RKO (cell line): ENCODE data around the gene CASZ1.

Source experiments
- DNase-seq: peaks from one replicate; pipeline ENCODE4 v3.0.0-alpha.2; 2016; ENCODE audit warnings: low spot score

CASZ1 gene

DNA sequence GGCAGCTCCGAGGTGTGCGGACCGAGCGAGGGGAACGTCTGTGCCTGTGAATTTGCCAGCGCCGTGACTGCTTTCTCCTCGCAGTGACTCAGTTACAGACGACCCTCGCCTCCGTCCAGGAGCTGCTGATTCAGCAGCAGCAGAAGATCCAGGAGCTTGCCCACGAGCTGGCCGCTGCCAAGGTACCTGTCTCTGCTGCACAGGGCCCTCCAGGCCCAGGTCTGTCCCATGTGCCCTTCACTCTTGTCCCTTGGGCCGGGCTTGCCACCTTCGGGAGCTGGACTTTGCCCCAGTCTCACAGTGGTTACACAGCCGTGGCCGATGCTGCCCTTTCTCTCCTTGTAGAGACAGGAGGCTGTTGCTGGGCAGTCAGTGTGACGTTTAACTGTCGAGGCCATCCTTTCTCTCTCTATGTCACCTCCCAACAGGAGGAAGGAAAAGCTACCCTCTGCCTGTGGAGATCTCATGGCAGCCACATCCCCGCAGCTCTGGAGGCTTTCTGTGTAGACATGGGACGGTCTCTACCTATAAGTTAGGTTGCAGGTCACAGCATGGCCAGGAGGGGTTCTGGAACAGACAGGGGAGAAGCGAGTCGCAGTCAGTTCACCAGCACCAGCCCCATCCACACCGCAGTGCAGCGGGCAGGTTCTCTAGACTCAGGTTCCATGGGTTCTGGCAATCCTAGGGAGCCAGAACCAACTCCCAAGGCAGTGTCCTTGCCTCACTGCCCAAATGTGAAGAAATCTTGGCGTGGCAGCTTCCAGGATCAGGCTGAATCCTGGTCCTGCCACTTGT lies 172.0 kb downstream of the CASZ1 start:
- DNase-seq, result no peak

DNA sequence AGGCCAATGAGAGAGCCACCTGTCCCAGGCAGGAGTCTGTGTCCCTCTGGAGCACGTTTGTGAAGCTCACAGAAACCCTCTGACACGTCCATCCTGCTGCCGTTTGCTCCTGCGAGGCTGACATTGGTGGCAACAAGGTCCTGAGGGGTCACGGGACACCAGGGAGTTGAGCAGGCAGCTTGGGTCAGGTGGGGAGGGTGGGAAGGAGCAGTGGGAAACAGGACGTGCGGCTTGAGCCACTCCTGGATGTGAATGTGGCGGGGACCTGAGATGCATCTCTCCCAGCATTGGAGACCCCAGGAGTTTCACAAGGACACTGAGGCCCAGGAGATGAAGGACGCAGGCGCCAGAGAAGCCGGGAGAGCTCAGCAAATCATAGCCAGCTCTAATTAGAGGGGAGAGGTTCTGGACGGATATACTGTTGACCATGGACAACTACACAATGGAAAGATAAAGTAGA lies 172.7 kb downstream of the CASZ1 start:
- DNase-seq, result no peak

DNA sequence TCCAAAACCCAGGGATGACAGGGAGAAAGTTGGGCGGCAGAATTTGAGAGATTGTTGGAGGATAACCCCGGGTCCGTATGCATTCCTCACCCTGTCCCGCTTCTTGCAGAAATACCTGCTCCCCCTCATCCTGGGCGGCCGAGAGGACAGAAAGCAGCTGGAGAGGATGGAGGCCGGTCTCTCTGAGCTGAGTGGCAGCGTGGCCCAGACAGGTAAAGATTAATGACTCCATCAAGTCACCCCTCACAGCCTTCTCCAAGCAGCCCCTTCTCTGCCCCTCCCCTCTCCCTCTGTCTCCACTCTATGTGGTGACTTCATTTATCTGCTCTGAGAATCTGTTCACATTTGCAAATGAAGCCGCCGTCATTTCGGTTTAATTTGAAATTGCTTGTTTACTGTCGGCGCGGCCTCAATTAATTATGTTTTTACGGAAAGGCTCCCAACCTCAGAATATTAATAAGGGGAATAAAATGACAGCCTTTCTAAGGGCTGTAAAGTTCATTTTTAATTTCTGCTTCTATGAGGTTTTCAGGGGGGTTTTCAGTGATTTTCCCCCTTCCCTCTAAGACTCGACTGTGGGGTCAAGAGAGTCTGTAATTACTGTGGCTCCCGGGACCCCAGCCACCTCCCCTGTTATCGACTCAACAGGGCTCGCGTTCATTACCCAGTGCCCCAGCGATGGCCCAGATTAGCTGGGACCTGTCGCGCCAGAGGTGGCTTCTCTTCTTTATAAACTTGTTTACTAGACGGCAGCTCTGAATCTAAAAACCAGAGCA lies 173.3 kb downstream of the CASZ1 start:
- DNase-seq, result no peak

DNA sequence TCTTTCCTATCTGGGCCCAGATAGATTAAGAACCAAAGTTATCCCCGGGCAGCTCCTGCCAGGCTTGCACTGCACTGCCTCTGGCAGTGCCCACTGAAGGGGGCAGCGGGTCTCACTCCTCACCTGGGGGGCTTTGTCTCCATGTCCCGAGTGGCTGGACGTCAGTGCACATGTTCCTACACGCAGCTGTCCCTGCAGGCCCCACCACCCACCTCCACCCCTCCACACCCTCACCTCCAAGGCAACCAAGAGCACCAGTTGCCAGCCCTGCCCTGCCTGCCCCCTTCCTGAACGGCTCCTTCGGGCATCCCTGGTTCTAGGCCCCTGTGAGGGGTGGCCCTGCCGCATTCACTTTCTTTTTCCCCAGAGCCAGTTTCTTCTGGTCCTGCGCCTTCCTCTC lies 174.5 kb downstream of the CASZ1 start:
- no peak for DNase-seq

DNA sequence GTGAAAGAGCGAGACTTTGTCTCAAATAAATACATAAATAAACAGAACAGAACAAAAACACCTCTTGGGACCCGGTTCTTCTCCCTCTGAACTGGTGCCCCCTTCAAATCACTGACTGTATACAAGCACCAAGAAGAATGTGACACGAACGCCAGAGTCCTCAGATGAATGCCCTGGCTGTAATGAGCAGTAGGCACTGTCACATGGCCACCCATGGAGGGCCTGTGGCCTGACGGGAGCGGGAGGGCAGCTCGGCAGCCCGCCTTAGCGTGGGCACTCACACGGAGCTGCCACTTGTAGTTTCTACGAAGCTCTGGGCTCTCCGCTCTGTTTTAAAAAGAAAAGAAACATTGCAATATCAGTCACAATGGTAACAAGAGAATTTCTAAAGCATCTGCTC lies 175.7 kb downstream of the CASZ1 start:
- no peak for DNase-seq

DNA sequence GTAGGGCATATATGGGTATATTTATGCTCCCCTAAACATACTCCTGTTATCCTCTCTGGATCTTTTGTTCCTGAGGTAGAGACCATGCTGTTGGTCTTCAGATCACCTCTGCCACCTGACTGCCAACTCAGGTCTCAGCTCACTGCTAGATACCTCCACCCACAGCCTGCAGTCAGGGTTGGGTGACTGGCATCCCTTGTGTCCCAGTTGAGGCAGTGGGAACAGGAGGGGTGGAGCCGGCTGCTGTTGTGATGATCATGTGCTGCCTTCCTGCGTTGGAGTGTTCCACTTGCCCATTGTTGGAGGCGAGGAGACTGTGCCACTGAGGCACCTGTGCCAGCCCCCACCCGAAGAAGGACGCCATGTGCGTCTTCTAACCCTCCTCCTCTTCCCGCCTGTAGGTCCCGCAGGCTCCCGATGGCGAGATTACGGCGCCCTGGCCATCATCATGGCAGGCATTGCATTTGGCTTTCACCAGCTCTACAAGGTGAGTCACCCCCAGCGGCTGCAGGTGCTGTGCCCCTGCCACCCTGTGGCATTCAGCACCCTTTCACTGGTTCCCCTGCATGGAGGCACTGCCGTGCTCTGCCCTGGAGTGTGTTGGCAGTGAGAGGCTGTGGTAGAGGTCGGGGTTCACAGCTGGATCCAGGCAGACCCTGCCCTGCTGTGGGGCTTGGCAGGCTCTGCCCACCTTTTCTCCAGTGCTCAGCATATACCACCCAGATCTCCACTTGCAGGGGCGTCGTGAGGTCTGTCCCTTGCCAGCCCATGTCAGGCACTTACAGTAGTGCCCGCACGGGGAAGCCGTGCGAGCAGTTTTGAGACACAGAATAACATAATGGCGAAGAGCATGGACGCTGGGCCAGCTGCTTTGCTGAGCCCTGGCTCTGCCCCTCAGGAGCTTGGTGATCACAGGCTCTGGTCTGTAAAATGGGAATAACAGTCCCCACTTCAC lies 178.2 kb downstream of the CASZ1 start:
- no peak for DNase-seq

DNA sequence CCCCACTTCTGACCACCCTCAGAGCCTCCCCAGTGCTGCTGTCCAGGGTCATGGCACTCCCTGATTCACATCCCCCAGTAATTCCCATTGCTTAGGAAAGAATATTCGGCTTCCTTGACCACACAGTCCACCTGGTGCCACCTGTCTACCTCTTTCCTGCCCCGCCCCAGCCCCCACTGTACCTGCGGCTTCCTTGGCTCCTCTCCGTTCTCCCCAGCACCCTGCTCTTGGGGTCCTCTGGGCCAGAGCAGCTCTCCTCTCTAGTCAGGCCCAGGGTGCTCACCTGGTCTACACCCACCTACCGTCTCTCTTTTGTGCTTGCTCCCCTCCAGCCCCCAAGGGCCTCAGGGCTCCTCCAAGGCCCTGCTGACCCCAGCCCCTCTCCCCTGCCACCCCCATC lies 179.1 kb downstream of the CASZ1 start:
- DNase-seq, result no peak

DNA sequence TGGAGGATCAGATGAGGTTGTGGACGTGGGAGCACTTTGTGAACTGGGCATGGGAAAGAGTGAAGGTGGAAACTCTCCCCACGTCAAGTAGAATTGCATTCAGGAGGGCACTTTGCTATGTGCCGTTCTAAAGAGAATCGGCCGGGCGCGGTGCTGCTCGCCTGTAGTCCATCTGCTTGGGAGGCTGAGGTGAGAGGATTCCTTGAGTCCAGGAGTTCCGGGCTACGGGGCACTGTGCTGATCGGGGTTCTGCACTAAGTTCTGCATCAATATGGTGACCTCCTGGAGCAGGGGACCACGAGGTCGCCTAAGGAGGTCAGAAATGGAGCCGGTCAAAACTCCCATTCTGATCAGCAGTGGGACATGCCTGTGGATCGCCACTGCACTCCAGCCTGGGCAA lies 179.8 kb downstream of the CASZ1 start:
- no peak for DNase-seq

DNA sequence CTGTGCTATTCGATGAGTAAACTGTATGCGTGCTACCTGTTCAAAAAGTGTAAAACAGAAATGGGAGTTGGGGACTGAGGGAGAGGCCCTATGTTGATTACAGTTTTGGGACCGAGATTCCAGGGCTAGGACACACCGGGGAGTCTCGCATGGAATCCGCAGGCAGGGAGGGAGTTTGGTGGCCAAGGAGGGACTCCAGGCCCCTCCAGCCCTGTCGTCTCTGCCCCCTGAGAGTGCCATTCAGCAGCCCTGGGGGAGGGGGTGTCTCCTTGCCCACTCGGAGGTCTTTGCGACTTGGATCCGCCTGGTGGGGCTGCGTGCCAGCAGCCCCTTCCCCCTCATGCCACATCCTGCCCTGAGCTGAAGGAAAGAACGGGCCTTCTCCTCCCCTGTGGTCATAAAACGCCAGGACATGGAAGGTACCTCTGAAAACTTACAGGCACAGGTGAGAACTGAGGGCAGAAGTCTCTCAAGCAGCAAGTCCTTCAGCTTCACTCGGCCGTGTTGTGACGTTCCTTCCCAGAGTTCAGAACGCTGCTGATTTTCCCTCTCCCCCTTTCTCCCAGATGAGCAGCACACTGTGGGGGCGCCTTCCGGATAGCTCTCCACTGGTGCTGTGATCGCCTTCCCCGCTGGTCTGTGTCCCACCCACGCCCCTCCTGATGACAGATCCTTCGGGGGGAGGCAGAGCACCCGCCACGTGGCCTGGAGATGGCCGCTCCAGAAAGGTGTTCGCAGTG lies 180.3 kb downstream of the CASZ1 start:
- no peak for DNase-seq

DNA sequence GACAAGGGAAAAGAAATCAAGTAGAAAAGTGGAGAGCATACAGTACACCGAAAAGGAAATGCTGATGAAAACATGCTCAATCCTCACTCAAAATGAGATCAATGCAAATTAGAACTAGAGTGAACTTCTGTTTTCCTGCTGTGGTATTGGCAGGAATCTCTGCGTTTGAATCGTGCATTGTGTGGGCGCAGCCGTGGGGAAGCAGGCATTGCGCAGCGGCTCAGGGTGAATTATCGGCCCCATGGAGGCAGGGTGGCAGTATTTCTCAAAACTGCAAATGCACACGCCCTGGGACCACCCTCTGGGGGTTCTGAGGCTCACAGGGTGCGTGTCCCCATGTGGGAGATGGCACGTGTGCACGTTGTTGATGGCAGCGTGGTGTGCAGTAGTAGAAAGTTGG lies 181.1 kb downstream of the CASZ1 start:
- no peak for DNase-seq

DNA sequence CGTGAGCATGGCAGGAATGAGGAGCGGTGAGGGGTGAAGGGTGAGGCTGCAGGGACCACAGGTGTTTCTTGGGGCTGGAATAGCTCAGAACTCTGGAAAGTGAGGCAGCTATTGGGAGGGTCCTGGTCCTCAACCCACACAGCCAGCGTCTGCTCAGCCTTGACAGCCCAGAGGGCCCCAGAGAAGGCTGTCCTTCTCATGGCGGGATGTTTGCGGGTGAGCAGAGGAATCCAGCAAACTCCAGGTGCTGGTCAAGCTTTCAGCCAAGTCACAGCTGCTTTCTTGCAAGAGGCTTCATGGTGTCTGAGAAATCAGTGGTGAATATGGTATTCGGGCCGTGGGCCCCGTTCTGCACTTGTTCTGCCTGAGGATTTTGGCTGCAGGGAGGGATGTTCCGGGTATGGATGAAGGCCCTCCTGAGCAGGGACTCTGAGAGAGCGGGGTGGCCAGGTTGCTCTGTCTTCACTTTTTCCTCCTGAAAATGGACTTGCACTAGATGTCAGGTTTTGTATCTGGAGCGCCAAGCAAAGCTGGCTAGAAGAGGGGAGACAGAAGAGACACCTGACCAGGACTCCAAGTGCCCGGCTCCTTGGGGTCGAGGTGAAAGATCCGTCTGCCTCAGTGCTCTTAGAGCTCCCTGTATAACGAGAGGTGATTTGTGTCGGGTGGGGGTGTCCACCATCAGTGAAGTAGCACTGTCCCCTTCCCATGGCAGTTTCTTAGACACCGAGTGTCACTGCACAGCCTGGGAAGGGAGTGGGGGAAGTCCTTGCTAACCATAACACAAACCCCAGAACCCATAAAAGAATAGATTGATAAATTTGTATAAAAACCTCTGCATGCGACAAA lies 181.8 kb downstream of the CASZ1 start:
- DNase-seq, result no peak

DNA sequence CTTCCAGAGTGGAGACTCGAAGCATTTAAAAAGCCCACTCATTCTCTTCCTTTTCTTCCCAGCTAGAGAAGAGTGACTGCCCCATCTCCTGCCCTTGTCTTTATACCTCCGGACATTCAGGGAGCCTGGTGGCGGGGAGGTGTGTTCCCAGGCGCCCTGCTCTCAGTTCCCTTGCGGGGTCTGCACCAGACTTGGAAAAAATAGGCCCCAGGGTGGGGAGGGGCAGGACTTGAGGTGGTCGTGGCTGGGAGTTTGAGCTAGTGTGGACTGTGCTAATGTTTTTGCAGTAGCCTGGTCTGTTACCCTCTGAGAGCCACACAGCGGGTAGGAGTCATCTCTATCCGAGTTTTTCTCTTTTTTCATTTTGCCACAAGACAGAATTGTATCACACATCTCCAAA lies 182.6 kb downstream of the CASZ1 start:
- DNase-seq, result no peak

DNA sequence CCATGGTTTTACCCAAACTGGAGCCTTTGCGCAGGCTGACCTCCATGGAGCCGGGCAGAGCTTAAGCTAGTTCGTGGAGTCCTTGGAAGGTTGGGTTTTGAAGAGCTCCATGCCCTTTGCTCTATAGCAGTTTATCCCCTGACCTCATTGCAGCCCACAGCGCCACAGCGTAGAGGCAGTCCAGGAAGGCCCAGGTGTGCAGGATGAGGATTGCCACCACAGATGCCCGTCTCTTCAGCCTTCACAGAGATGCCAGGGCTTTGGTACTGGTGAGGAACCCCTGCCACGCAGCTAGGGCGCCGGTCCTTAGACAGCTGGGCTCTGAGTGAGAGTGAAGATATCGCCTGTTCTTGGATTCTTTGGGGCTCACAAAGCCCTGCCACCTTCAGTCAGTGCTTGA lies 183.1 kb downstream of the CASZ1 start:
- no peak for DNase-seq

DNA sequence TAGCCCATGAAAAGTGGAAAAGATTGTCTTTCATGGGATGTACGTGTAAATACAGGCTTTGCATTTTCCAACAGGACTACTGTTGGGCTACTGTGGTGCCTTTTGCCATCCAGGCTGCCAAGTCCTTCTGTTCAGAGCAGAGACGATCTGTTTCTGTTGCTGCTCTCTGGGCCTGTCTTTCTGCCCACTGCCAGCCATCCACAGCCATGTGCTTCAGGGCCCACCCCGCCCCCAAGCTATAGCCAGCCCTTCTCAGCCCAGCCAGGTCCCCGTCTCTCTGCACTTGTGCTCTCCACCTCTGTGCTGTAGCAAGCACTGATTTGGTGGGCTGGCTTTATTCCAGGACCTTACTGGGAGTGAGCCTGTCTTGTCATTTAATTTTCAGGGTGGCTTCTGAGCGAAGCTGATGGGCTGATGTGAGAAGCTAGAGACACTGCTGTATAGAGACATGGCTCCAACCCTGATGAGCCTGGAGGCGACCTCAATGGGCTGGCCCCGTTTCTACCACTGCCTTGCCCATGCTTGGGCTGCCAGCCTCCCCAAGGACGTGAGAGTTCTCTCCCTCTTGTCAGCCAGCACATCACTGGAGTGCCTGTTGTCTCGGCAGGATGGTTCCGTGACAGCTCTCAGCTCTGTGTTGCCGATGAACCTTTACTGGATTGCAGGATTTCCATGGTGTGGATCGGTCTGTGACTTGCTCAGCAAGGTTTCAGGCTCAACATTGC lies 183.8 kb downstream of the CASZ1 start:
- DNase-seq, result no peak

DNA sequence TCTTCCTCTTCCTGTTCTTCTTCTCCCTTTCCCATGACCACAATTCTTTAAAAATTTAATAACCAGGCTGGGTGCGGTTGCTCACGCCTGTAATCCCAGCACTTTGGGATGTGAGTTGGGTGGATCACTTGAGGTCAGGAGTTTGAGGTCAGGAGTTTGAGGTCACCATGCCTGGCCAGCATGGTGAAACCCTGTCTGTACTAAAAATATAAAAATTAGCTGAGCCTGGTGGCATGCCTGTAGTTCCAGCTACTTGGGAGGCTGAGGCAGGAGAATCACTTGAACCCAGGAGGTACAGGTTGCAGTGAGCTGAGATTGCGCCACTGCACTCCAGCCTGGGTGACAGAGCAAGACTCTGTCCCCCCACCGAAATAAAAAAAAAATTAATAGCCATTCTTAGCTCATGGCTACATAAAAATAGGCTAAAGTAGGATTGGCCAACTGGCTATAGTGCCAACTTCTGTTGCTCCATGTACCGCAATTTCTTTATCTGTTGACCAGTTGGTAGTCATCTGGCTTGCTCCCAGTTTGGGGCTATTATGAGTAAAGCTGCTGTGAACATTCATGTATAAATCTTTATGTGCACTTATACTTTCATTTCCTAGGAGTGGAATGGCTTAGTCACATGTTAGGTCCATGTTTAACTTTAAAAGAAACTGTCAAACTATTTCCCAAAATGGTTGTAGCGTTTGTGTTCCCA lies 185.4 kb downstream of the CASZ1 start:
- no peak for DNase-seq

DNA sequence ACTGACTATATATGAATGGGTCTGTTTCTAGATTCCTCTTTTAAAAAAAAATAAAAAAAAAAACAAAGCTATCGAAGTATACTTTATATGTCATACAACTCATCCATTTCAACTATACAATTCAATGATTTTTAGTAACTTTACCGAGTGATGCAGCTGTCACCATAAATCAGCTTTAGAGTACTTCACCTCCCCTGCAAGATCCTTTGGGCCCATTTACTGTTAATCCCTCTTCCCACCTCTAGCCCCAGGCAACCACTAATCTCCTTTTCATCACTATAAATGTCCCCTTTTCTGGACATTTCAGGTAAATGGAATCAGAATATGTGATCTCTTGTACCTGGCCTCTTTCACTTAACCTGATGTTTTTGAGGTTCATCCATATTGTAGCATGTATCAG lies 187.8 kb downstream of the CASZ1 start:
- DNase-seq, result no peak

DNA sequence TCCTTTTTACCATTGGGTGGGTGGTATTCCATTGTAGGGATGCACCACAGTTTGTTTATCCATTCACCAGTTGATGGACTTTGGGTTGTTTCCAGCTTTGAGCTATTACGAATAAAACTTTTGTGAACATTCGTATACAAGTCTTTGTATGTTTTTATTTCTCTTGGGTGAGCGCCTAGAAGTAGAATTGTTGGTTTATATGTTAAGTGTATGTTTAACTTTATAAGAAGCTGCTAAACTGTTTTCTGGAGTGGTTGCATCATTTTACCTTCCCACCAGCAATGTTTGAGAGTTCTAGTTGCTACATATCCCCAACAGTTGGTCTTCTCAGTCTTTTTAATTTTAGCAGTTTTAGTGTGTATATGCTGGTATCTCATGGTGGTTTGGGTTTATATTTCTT lies 189.2 kb downstream of the CASZ1 start:
- DNase-seq, result no peak

DNA sequence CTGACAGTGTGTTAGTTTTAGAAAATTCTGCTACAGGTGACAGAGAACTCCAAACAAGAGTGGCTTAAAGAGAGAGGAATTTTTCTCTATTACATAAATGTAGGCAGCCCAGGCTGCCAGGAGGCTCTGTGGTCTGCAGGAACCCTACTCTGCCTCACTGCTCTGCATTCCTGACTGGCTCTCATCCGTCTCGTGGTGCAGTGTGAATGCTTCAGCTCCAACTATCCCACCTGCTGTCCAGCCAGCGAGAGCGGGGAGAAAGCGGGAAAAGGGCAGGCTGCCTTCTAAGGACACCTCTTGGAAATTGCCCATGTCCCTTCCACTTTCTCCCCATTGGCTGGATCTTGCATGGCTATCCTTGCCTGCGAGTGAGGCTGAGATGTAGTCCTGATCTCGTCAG lies 190.4 kb downstream of the CASZ1 start:
- no peak for DNase-seq

DNA sequence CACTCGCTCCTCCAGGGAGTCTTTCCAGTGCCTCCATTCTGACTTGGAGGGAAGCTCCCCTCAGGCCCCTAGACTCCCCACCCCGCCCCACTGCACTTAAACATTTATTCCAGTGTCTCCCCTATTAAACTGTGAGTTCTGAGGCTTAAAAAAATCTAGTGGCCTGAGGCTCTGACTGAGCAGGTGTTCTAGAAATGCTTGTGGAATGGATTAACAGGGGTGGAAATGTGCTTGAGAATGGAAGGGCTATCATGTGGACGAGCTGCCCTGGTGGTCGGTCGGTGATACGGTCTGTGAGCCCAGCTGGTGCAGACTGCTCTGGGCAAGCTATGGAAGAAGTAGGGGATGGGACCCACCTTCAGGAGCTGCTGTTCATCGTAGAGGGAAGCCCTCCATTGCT lies 191.5 kb downstream of the CASZ1 start:
- no peak for DNase-seq
